Measurements from ENCODE around the gene ARMH3.
"Not testable (repeated sequence)": the region's sequence is repeated elsewhere in the genome, so short reads cannot be mapped to it uniquely, and the experiment has no call there.

The ARMH3 gene

DNA sequence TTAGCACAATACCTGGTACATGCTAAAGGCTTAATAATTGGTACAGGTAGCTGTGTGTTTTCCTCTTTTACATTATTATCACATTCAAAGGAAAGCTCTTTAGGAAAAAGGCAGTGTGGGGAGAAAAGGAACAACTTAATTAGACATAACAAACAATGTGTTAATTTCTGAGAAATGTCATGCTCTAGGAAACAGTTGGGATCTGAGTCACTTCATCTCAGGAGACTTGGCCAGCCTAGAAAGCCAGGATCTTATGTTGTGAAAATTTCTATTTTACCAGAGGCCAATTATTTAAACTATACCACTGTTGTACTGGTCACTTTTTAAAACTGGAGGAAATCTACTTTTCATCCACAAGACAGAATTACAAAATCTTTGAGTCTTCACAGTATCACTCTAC lies 39.6 kb downstream of the ARMH3 start:
- no peak overlapping the region for H3K27ac ChIP-seq (ENCODE audit: insufficient read depth, low read length, poor library complexity, severe bottlenecking)
- no peaks in the 10 kb centered on the region for H3K27me3 ChIP-seq (replicated peaks; ENCODE audit: control insufficient read depth, insufficient read depth, low read length, poor library complexity, severe bottlenecking)
- H3K4me3 ChIP-seq (ENCODE audit: insufficient read depth, low read depth, low read length, poor library complexity, severe bottlenecking): no peak overlapping the region
- DNase-seq: no peak
- H3K4me1 ChIP-seq (ENCODE audit: control insufficient read depth, insufficient read depth, low read length, poor library complexity, severe bottlenecking): no peaks in the 10 kb centered on the region
- peaks cover 31% of the 10 kb centered on the region for H3K36me3 ChIP-seq (ENCODE audit: control insufficient read depth, insufficient read depth, low read length)
- H3K9me3 ChIP-seq (ENCODE audit: control insufficient read depth, low read length): no peaks in the 10 kb centered on the region

DNA sequence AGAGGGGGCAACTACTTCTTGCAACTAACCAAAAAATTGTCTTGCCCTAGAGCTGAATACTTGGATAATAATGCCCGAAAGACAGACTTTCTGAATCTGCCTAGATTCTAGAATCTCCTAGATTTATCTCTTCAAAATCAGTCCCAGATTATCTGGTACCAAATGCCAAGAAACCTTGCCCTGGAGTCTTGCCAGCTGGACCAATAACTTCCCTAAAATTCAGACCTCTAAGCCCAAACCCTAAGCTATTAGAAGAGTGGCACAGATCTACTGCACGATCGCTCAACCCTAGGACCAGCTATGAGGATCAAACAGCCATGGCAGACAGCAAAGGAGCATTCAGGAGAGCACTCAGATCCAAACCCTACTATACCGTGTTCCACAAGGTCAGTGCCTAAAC lies 45.0 kb downstream of the ARMH3 start:
- peaks cover 28% of the 10 kb centered on the region for H3K36me3 ChIP-seq (ENCODE audit: control insufficient read depth, insufficient read depth, low read length)
- H3K27me3 ChIP-seq (replicated peaks; ENCODE audit: control insufficient read depth, insufficient read depth, low read length, poor library complexity, severe bottlenecking): no peaks in the 10 kb centered on the region
- no peaks in the 10 kb centered on the region for H3K9me3 ChIP-seq (ENCODE audit: control insufficient read depth, low read length)
- DNase-seq: no peak
- no peak overlapping the region for H3K27ac ChIP-seq (ENCODE audit: insufficient read depth, low read length, poor library complexity, severe bottlenecking)
- no peak overlapping the region for H3K4me3 ChIP-seq (ENCODE audit: insufficient read depth, low read depth, low read length, poor library complexity, severe bottlenecking)
- H3K4me1 ChIP-seq (ENCODE audit: control insufficient read depth, insufficient read depth, low read length, poor library complexity, severe bottlenecking): no peaks in the 10 kb centered on the region

DNA sequence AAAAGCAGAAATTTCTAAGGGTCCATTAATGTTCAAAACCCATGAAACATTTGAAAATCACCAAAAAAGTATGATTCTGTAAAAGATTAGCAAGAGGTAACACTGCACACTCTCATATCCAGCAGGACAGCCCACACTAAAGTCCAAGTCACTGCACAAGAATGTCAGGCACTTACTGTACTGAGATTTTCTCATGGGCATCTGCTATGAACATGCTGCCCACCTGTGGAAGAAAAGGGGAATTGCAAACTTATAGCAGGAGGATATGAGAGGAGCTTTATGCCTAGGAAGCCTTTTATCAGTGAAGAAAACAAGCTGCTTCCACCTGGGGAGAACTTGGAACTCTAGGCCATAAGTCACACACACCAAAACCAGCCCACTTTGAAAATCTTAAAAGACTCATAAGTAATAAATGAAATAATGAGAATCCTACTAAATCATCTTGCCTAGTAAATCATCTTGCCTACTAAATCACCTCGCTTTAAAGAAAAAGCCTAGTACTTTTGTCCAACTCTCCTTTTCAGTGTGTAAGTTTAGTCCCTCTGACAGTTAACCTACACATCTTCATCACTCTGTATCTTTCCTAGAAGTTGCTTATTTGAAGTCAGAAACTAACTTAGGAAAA lies 46.1 kb downstream of the ARMH3 start:
- DNase-seq: peak in 1 of 3 donors; percentile 9
- H3K27ac ChIP-seq (ENCODE audit: insufficient read depth, low read length, poor library complexity, severe bottlenecking): no peak overlapping the region

DNA sequence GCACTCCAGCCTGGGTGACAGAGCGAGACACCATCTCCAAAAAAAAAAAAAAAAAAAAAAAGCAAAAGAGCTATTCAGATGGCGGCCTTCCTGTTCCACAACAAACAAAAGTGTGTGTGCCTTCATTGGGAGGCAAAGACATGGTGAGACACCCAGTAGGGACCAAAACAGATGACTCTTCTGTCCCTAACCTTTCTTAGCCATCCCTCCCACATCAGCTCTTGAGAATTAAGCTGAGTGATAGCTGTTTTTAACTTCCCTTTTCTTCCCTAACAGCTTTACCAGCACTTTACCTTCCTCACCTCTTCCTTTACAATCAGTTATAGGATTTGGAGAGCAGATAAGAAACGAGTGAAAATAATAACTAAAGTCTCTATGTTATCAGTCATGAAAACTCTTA lies 48.2 kb downstream of the ARMH3 start:
- no peak overlapping the region for H3K4me3 ChIP-seq (ENCODE audit: insufficient read depth, low read depth, low read length, poor library complexity, severe bottlenecking)
- H3K4me1 ChIP-seq (ENCODE audit: control insufficient read depth, insufficient read depth, low read length, poor library complexity, severe bottlenecking): no peaks in the 10 kb centered on the region
- no peak overlapping the region for H3K27ac ChIP-seq (ENCODE audit: insufficient read depth, low read length, poor library complexity, severe bottlenecking)
- peaks cover 29% of the 10 kb centered on the region for H3K36me3 ChIP-seq (ENCODE audit: control insufficient read depth, insufficient read depth, low read length)
- no peaks in the 10 kb centered on the region for H3K9me3 ChIP-seq (ENCODE audit: control insufficient read depth, low read length)
- DNase-seq: no peak
- no peaks in the 10 kb centered on the region for H3K27me3 ChIP-seq (replicated peaks; ENCODE audit: control insufficient read depth, insufficient read depth, low read length, poor library complexity, severe bottlenecking)

More for the DNA sequence above, 46.1 kb downstream of the ARMH3 start:
- H3K4me3 ChIP-seq (ENCODE audit: insufficient read depth, low read depth, low read length, poor library complexity, severe bottlenecking): no peak overlapping the region
- no peaks in the 10 kb centered on the region for H3K4me1 ChIP-seq (ENCODE audit: control insufficient read depth, insufficient read depth, low read length, poor library complexity, severe bottlenecking)
- no peaks in the 10 kb centered on the region for H3K9me3 ChIP-seq (ENCODE audit: control insufficient read depth, low read length)
- peaks cover 35% of the 10 kb centered on the region for H3K36me3 ChIP-seq (ENCODE audit: control insufficient read depth, insufficient read depth, low read length)
- H3K27me3 ChIP-seq (replicated peaks; ENCODE audit: control insufficient read depth, insufficient read depth, low read length, poor library complexity, severe bottlenecking): no peaks in the 10 kb centered on the region

DNA sequence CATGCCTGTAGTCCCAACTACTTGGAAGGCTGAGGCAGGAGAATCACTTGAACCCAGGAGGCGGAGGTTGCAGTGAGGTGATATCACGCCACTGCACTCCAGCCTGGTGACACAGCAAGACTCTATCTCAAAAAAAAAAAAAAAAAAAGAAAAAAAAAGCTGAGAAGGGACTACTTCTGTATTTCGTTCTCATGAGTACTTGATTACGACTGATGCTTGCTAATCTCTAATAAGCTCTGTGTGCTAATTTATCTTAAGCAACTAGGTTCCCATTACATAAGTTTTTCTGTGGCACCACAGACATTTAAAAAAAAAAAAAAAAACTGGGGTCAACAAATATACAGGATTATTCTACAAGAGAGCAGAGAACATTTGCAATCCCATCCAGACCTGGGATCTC lies 48.9 kb downstream of the ARMH3 start:
- H3K9me3 ChIP-seq (ENCODE audit: control insufficient read depth, low read length); H3K4me1 ChIP-seq (ENCODE audit: control insufficient read depth, insufficient read depth, low read length, poor library complexity, severe bottlenecking); H3K27ac ChIP-seq (ENCODE audit: insufficient read depth, low read length, poor library complexity, severe bottlenecking); DNase-seq; H3K4me3 ChIP-seq (ENCODE audit: insufficient read depth, low read depth, low read length, poor library complexity, severe bottlenecking); H3K27me3 ChIP-seq (replicated peaks; ENCODE audit: control insufficient read depth, insufficient read depth, low read length, poor library complexity, severe bottlenecking): not testable (repeated sequence)
- peaks cover 27% of the 10 kb centered on the region for H3K36me3 ChIP-seq (ENCODE audit: control insufficient read depth, insufficient read depth, low read length)

DNA sequence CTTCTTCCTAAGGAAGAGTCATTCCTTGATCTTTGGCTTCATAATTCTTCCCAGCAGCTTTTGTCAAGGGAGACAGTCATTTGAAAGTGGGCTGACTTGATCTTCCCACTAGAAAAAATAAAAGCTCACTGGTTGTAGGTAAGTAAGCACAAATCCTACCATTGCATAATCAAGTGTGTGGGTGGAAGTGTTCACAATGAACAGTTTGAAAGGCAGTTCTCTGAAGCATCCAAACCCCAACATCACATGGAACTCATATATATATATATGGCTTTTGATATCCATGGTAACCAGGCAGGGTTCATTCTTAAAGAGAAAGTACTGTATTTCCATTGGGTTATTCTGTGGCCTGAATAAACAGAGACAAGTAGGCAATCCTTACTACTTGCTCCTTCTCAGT lies 51.6 kb downstream of the ARMH3 start:
- no peaks in the 10 kb centered on the region for H3K9me3 ChIP-seq (ENCODE audit: control insufficient read depth, low read length)
- H3K36me3 ChIP-seq (ENCODE audit: control insufficient read depth, insufficient read depth, low read length): peaks cover 37% of the 10 kb centered on the region
- no peak overlapping the region for H3K4me3 ChIP-seq (ENCODE audit: insufficient read depth, low read depth, low read length, poor library complexity, severe bottlenecking)
- no peaks in the 10 kb centered on the region for H3K27me3 ChIP-seq (replicated peaks; ENCODE audit: control insufficient read depth, insufficient read depth, low read length, poor library complexity, severe bottlenecking)
- no peak overlapping the region for H3K27ac ChIP-seq (ENCODE audit: insufficient read depth, low read length, poor library complexity, severe bottlenecking)
- H3K4me1 ChIP-seq (ENCODE audit: control insufficient read depth, insufficient read depth, low read length, poor library complexity, severe bottlenecking): no peaks in the 10 kb centered on the region
- DNase-seq: no peak

DNA sequence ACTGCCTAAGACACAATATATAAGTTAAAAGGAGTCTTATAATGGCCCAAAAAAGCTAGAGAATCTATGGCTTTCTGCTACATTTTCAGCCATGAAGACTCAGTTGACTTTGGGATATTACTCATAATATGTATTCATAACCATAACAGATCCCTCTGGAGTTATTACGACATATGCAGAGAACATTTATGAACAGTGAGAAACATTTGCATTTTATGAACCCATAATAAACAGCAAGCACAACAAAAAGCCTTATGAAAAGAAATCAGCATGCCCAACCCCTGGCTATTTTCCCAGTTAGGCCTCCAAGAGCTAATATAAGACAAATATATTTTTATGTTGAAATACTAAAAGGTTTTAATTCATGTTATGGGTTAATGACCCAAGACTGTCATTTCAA lies 52.4 kb downstream of the ARMH3 start:
- H3K4me1 ChIP-seq (ENCODE audit: control insufficient read depth, insufficient read depth, low read length, poor library complexity, severe bottlenecking): no peaks in the 10 kb centered on the region
- peaks cover 37% of the 10 kb centered on the region for H3K36me3 ChIP-seq (ENCODE audit: control insufficient read depth, insufficient read depth, low read length)
- no peak overlapping the region for H3K4me3 ChIP-seq (ENCODE audit: insufficient read depth, low read depth, low read length, poor library complexity, severe bottlenecking)
- no peaks in the 10 kb centered on the region for H3K9me3 ChIP-seq (ENCODE audit: control insufficient read depth, low read length)
- no peak overlapping the region for H3K27ac ChIP-seq (ENCODE audit: insufficient read depth, low read length, poor library complexity, severe bottlenecking)
- DNase-seq: no peak
- H3K27me3 ChIP-seq (replicated peaks; ENCODE audit: control insufficient read depth, insufficient read depth, low read length, poor library complexity, severe bottlenecking): no peaks in the 10 kb centered on the region

DNA sequence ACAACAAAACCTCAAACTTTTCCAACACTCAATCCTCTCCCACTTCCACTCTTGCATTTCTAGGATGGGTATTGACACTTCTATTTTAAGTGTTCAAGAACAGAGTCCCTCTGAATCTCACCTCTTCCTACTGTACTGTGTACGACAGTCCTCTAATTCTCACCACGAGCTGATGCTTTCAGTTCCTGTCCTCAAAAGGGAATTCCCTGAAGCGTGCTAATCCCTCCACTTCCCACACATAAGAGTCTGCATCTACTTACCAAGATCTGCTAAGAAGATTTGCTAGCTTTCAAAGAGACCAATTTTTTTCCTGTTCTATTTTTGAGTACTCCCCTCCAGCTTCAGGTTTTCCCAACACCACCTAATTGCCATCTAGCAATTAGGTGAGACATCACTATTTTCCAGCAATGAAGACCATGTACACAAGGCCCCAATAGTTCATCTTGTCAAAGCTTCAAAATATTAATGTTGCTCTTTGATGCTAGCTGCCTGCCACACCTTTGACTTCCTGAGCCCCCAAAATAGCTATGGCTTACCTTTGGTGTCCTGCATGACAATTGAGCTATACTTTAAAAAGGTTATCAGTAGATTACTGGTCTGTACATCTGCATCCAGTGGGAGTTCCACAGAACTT lies 54.4 kb downstream of the ARMH3 start:
- H3K4me3 ChIP-seq (ENCODE audit: insufficient read depth, low read depth, low read length, poor library complexity, severe bottlenecking): no peak overlapping the region

DNA sequence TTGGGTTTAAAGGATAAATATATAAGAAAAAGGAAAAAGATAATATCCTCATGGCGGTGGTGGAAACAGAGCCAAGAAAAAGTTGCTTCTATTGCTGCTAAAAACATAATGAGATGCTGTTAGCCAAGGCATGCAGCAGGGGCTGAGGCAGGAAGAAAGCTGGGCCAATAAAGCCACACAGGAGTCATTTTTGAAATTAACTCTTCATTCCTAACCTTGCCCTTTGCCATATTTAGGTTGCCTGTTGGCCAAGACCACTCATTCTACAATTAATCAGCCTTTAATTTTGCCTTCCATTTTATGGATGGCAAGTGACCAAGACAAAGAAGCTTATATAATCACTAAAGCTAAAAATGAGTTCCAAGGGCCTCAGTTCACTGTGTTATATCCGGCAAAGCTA lies 58.2 kb downstream of the ARMH3 start:
- H3K36me3 ChIP-seq (ENCODE audit: control insufficient read depth, insufficient read depth, low read length): peaks cover 49% of the 10 kb centered on the region

More for the DNA sequence above, 54.4 kb downstream of the ARMH3 start:
- H3K36me3 ChIP-seq (ENCODE audit: control insufficient read depth, insufficient read depth, low read length): peaks cover 37% of the 10 kb centered on the region
- no peaks in the 10 kb centered on the region for H3K9me3 ChIP-seq (ENCODE audit: control insufficient read depth, low read length)
- H3K27ac ChIP-seq (ENCODE audit: insufficient read depth, low read length, poor library complexity, severe bottlenecking): no peak overlapping the region
- no peaks in the 10 kb centered on the region for H3K27me3 ChIP-seq (replicated peaks; ENCODE audit: control insufficient read depth, insufficient read depth, low read length, poor library complexity, severe bottlenecking)
- no peaks in the 10 kb centered on the region for H3K4me1 ChIP-seq (ENCODE audit: control insufficient read depth, insufficient read depth, low read length, poor library complexity, severe bottlenecking)
- DNase-seq: no peak

DNA sequence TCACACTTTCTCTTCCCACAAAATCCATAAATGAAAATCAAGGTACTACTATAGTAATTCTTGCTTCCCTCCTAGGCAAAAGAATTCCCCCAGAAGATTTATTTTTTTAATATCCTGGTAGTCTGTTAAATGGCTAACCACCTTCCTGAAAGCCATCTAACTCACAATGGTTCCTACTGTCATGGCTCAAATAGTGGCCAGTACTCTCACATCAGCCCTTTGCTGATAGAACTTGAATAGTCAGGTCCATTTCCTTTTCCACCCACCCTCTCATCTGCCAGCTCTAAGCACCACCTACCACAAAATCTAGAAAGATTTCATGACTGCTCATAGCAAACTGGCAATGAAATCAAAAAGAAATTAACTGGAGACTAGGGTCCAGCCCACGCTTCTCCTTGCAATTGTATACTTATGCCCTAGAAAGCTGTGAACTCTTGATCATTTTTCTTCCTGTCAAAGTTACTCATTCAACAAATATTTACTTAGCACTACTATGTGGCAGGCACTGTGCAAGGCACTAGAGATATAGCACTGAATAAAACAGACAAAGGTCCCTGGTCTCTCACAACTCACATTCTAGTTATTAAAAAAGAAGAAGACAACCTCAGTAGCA lies 60.4 kb downstream of the ARMH3 start:
- H3K36me3 ChIP-seq (ENCODE audit: control insufficient read depth, insufficient read depth, low read length): peaks cover 49% of the 10 kb centered on the region
- no peak for DNase-seq

More for the DNA sequence above, 58.2 kb downstream of the ARMH3 start:
- no peaks in the 10 kb centered on the region for H3K9me3 ChIP-seq (ENCODE audit: control insufficient read depth, low read length)
- no peak overlapping the region for H3K27ac ChIP-seq (ENCODE audit: insufficient read depth, low read length, poor library complexity, severe bottlenecking)
- no peak overlapping the region for H3K4me3 ChIP-seq (ENCODE audit: insufficient read depth, low read depth, low read length, poor library complexity, severe bottlenecking)
- no peak for DNase-seq
- H3K4me1 ChIP-seq (ENCODE audit: control insufficient read depth, insufficient read depth, low read length, poor library complexity, severe bottlenecking): no peaks in the 10 kb centered on the region
- no peaks in the 10 kb centered on the region for H3K27me3 ChIP-seq (replicated peaks; ENCODE audit: control insufficient read depth, insufficient read depth, low read length, poor library complexity, severe bottlenecking)

More for the DNA sequence above, 60.4 kb downstream of the ARMH3 start:
- Histone ChIP-seq H3K4me1 (ENCODE audit: control insufficient read depth, insufficient read depth, low read length, poor library complexity, severe bottlenecking) (no peaks in the 10 kb centered on the region), H3K27ac (ENCODE audit: insufficient read depth, low read length, poor library complexity, severe bottlenecking) (no peak overlapping the region), H3K4me3 (ENCODE audit: insufficient read depth, low read depth, low read length, poor library complexity, severe bottlenecking) (no peak overlapping the region), H3K9me3 (ENCODE audit: control insufficient read depth, low read length) (no peaks in the 10 kb centered on the region), H3K27me3 (replicated peaks; ENCODE audit: control insufficient read depth, insufficient read depth, low read length, poor library complexity, severe bottlenecking) (no peaks in the 10 kb centered on the region)
